NCI-H1105 (cell line): ENCODE data around the gene TPMT.

ENCODE experiments used
- DNase-seq: peaks from one replicate; lab custom pipeline; 2025; lab: John Stamatoyannopoulos, UW

Gene TPMT

GRCh38 chr6:18110162-18110561 is 44.7 kb downstream of the TPMT start:
- DNase-seq = no peak

- DNase-seq = no peak
Measured at GRCh38 chr6:18107061-18107460, 47.8 kb downstream of the TPMT start.

- DNase-seq = no peak
Measured at GRCh38 chr6:18102783-18103509, 51.9 kb downstream of the TPMT start.

- no peak for DNase-seq
Measured at GRCh38 chr6:18101873-18102272, 53.0 kb downstream of the TPMT start.

DNA sequence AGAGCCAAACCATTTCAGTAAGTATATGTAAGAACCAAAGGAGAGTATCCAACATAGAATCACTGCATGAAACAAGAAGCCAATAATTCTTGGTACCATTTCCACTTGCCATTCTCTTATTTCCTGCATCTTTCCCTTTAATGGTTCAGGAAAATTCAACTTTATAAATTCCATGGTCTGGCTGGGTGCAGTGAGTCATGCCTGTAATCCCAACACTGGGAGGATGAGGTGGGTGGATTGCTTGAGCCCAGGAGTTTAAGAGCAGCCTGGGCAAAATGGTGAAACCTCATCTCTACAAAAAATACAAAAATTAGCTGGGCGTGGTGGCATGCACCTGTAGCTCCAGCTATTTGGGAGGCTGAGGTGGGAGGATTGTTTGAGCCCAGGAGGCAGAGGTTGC is 53.6 kb downstream of the TPMT start:
- DNase-seq = no peak

DNA sequence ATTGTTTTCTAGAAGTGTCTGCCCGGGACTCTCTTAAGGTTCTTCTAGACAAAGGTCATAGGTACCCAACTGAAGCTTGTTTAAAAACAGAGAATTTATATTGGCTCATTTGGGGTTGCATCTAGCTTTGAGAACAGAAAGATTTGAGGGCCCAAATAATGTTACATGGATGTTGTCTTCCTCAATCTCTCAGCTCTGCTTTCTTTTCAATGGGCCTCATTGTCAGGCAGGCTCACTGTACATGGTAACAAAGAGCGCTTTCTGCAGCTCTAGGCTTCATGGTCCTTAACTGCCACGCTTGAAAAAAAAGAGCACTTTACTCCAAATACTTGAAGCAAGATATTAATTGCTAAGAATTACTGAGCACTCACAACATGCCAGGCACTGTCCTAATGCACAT is 54.6 kb downstream of the TPMT start:
- DNase-seq = no peak

DNA sequence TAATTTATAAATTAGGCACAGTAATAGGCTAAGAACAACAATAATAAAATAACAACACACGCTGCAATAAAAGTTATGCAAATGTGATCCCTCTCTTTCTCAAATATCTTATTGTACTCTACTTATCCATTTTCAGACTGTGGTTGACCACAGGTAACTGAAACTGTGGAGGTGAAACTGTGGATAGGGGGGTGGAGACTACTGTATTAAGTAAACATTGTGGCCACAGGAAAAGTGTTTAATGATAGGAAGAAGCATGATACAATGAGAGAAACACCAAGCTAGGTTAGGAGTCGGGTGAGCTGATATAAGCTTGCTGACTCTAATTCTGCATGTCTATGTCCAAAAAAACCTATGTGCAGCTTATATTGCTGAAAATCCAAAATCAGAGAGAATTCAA is 55.4 kb downstream of the TPMT start:
- no peak for DNase-seq

DNA sequence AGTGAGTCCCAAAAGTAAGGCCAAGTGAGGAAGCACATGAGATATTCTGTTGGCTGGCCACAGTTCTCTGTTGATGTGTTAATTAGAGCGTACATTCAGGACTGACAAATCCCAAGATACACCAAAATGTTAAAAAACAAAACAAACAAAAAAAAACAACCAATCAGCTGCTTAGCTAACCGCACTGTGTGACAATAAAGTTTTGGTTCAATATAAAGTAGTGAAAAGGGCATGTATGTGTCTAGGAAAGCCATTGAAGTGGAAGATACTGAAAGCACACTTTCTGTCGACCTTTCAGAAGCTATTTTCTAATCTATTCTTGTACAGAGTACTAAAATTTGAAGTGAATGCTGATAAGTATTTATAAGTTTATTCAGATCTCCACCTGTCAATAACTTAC is 58.5 kb downstream of the TPMT start:
- DNase-seq = no peak

- DNase-seq = no peak
Measured at GRCh38 chr6:18091382-18091781, 63.5 kb downstream of the TPMT start.

DNA sequence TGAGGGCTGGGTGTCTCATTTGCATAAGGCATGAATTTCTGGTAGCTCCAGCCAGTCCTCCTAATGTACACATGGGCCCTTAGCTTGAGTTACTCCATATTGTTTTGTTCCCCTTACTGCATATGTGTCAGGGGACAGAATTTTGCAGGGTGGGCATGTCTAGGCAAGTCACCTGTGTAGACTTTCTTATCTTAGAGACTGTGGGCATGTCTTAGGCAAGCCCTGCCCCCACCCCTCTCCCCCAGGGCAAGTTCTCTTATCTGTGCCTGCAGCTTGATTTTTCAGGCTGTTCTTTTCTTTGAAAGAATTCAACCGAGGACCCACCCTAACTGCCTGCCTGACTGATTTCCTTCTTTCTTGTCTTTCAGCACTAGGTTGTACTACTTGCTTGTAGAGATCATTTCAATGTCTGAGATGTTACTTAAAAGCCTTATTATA is 64.5 kb downstream of the TPMT start:
- DNase-seq = no peak

DNA sequence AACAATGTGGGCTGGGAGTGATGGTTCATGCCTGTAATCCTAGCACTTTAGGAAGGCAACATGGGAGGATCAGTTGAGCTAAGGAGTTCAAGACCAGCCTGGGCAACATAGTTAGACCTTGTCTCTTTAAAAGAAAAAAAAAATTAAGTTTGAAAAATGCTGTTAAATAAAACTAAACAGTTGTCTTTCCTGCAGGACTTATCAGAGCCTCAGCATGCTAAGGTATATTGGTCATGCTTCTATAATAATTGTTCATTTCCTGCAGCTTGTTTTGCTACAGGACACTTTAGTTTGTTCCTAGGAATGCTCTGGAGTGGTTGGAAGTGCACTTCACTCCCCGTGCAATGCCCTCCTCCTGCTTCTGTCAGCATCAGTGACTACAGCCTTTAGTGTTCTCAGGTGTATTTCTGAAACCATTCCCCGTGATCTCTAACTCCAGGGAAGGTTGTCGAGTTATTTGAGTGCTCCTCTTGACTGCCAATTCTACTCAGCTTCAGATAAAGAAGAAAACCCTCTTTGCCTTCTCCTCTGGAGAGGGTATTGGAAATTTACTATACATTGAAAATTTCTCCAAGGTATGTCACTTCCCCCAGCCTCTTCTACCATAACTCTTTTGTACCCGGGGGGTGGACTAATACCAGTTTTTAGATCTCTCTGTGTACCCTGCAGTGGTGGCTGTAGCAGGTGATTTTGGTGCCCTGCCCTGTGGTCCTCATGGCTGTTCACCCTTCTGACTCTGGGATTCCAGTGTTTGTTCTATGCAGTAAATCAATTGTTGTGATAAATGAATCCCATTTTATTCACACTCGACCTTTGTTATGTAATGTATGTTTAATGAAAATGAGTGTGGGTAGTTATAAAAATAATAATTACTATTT is 66.2 kb downstream of the TPMT start:
- no peak for DNase-seq

DNA sequence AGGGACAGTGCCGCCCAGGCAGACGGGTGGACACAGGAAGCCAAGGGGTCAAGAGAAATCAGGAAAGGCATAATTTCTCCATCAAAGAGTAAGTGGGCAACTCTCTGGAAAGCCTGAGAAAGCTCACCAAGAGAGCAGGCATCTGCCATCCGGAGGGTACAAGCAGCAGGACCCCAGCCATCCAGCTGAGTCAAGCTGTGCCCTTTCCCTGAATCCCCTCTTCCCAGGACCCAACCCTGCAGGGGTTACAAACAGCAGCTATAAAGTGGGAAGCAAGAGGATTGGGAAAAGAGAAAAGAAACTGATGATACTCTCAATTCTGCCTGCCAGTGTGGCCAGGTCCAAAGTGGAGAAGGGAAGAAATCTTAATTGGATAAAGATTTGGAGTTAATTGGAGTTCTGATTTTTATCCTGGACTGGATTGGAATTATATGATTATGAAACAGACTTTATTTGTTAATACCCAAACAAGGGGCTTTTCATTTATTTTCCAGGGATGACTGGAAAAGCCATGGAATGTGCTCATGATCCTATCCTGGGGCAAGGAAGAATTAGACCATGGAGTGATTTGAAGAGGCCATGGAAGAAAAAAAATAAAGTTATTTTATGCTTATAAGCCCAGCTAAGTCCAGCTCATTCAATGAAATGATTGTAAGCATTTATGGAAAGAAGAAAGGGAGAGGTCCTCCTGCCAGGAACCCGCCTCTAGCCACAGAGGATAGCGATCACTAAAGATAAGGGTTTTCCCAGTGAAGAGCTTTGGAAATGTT is 67.3 kb downstream of the TPMT start:
- DNase-seq = no peak

DNA sequence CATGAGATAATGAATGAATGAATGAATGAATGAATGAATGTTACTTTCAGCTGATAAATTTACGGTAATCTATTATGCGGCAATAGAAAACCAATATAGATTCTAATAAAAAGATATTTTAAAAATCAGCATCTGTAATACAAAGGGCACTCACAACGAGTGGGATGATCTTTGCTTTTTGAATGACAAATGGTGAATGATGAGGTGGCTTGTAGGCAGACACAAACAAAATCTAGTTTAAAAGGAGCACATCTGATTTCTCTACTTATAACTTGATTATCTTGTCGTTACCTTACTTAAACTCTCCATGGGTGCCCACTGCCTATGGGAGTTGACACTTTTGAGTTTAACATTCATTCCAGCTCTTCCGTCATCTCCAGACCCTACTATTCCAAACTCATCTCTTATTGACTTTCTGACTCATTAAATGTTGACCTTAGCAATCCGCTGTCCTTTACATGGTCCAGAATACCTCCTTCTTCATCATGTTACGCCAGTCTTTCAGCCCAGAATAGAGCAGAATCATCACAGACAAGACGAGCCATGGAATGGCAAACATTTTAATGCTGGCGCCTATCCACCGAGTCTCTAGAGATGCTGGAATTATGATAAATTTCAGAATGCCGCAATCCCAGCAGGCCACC is 73.7 kb downstream of the TPMT start:
- no peak for DNase-seq

GRCh38 chr6:18080544-18080943 is 74.3 kb downstream of the TPMT start:
- DNase-seq = no peak

GRCh38 chr6:18078866-18079265 is 76.0 kb downstream of the TPMT start:
- DNase-seq = no peak
